SIG-M5 treated with dmso at 0.1 percent for 504 hours (cell line): ENCODE data around the gene INSIG1.

Source experiments
- DNase-seq: peaks from one replicate; lab custom pipeline; 2025; ENCODE audit not compliant: unreplicated experiment; lab: John Stamatoyannopoulos, UW

The INSIG1 gene

GRCh38 chr7:155300641-155301452 lies 3.2 kb downstream of the INSIG1 start:
- no peak for DNase-seq

- DNase-seq: no peak
These were observed 5.4 kb downstream of the INSIG1 start for GRCh38 chr7:155303039-155303593.

DNA sequence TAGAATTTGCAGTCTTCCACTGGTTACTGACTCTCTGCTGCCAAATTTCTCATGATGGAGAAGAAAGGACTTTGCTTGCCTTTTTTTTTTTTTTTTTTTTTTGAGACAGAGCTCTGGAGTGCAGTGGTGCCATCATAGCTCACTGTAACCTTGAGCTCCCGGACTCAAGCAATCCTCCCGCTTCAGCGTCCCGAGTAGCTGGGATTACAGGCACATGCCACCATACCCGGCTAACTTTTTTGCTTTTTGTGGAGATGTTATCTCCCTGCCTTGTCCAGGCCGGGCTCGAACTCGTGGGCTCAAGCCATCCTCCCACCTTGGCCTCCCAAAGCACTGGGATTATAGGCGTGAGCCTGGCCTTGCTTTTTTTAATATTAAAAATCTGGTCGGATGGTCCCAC lies 6.2 kb downstream of the INSIG1 start:
- DNase-seq: no peak

DNA sequence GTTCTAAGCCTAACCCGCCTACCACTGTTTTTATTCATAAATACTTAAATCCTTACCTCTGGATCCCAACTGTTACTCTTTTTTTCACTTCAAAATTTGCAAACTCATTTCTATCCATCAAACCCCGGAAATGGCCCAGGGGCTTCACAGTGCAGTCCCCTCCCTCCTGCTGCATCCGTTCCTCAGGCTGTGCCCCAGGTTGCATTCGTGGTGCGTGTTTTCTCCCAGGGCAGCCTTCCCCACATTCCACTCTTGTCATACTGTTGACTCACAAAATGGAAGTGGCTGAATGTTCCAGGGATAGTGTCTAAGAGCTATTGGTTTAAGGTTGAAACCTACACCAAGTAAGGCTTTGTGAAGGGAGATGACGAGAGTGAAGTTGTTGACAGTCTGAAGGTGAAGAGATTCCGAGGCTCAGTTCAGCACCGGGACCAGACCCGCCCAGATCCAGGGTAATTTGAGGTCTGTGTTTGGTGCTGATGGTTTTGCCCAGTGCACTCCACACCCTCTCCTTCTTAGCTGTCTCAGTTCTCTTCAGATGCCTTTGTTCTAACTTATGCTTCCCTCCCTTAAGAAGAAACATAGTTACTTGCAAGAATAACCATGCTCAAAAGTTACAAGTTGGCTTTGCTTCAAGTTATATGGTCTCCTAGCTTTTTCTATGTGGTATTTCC lies 7.7 kb downstream of the INSIG1 start:
- DNase-seq: no peak

DNA sequence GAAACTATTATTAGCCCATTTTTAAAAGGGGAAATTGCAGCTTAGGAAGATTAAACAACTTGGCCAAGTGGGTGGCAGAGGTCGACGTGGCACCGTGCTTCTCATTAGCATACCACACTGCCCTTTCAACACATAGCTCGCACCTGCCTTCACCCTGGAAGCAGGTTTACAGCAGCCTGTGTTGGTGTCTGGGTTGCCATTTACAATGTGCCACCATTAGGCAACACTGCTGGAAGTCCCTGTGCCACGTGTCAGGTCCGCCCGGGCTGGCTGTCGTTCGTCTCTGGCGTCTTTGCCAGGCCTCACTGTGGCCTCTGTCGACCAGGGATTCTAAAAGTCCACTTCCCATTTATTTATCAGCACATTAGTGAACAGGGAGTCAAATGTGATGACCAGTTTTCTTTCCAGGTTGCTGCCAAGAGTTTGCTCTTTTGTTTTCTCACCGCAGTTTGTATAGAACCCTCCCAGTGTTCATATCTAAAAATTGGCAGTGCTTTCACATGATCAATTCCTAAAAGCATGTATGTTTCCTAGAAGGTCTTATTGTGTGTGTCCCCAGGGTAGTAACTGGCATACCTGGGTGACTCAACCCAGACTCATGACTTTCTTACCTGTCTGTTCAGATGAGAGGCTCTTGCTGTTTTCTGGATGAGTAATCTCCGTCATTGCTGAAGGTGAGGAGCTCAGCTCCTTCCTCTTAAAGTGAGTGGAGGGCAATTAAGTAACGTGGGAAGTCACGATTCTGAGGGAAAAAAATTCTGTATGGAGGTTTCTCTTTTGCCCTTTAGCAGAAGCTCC lies 9.2 kb downstream of the INSIG1 start:
- no peak for DNase-seq

DNA sequence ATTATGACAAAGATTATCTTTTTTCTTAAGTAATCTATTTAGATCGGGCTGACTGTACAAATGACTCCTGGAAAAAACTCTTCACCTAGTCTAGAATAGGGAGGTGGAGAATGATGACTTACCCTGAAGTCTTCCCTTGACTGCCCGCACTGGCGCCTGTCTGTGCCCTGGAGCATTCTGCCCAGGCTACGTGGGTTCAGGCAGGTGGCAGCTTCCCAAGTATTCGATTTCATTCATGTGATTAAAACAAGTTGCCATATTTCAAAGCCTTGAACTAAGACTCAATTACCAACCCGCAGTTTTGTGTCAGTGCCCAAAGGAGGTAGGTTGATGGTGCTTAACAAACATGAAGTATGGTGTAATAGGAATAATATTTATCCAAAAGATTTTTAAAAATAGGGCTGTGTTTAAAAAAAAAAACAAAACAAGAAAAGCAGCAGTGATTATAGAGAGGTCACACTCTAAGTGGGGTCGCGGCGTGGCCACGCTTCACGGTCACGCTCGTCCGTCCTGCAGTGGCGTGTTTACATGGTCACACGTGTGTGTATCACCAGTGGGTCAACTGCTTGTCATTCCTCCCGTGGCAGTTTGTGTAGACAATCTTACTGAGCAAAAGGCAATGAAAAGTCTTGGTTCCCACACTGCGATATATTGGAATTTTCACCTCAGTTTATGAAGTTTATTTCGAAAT lies 10.8 kb downstream of the INSIG1 start:
- no peak for DNase-seq

DNA sequence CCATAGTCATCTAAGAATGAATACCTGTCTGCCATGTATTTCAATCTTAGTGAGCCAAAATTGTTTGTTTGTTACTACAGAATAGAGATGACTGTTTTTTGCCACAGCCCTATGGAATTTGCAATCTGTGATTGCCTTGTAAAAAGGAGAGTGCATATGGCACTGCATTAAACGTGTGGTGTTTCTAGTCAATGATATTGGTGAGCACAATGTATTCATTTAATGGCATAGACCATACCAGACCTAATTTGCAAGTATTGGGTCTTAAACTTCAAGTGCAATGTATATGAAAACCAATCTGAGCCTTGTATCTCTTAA lies 11.3 kb downstream of the INSIG1 start:
- DNase-seq: no peak

DNA sequence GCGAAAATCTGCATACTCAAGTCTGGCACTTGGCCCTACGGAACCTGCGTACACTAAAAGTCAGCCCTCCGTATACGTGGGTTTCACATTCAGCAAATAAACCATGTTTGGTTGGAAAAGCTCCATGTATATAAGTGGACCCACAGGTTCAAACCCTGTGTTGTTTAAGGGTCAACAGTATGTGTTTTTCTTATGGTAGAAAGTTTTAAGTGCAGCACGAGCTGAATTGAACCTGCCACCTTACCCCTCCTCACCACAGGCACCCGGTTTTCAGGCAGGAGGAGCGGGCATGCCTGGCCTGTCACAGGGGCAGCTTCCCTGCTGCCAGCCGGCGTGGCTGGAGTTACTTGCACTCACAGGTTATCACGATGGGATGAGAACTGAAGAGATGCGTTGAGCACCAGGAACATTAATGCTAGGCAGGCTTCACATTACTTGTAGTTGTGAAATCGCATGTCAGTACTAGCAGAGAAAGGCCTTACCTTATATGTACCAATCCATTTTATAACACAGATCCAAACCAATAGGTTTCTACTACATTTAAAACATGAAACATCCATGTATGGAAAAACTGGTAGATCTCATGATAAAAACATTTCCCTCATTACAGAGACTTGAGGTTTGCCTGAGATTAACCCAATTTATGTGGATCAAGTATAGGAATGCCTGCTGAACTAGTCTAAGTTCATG lies 12.9 kb downstream of the INSIG1 start:
- no peak for DNase-seq

DNA sequence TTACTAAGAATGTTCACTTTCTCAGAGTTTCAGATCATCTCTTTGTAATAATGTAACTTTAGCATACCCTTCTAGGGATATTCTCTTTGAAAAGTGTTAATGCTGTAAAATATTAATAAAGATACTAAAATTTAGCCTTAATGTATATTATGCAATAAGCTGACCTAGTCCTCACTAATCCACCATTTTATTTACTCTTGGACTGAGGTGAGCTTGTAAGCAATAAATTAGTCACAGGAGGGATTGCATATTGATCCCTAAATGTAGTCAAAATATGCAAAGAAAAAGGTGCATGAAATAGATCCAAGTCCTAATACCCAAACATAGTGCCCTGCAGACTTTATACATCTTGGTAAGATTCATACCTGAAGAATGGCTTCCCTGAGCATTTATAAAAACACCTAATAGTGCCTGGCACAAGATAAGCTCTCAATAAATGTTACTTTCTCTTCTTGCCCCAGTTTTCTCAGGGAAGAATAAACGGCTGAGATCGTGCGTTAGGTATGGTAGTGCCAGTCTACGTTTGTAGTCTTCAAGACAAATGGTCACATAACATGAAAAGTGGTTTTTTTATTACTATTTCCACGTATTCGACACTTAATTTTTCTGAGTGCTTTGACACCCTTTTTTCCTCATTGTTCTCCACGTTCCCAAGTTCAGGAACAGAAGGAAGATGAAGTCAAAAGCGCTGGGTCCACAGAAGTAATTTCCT lies 14.3 kb downstream of the INSIG1 start:
- DNase-seq: no peak

DNA sequence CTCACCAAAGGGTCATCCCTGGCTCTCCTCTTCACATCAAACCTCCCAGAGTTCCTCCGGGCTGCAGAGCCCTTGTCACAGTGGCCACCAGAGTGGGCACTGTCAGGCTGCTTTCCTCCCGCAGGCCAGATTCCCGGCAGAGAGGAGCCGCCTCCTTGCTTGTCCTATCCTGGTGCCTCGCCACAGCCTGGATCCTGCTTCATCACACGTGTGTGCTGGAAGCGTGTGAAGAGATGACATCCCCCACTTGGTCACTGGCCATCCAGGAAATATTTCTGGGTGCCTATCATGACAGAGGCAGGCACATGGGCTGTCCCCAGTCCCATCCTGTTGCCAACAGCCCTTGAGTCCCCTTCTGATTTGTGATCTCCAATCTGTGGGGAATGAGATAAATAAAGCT lies 15.0 kb downstream of the INSIG1 start:
- DNase-seq: no peak

GRCh38 chr7:155313096-155313495 lies 15.4 kb downstream of the INSIG1 start:
- no peak for DNase-seq

- no peak for DNase-seq
These were observed 18.3 kb downstream of the INSIG1 start for GRCh38 chr7:155315977-155316376.

DNA sequence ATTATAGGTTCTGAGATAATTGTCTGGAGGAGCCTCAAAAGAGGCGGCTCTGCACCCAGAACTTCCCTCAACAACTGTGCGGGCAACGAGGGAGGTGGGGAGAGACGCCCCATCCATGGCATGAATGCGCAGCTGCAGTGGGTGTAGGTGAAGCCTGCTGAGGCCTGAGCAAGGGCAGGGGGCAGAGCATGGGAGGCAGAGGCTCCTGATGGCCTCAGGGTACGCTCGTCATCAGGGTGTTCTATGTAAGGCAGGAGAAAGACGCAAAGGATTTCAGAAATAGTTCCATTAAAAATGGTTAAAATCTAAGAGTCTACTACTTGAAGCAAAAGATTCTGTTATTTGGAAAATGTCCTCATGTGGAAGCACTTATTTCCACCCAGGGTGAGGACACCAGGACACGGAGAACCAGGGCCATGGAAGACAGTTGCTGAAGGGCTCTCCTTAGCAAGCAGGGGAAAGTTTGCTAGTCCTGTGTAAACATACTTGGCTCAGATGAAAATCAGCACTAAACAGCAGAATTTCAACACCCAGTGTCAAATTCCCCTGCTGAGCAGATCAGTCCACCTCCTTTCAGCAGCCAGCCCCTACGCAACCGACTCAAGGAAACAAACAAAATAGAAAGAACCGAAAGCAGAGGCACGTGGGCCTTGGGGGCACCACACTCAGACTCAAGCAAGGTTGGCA lies 18.9 kb downstream of the INSIG1 start:
- no peak for DNase-seq

- DNase-seq: no peak
These were observed 19.4 kb downstream of the INSIG1 start for GRCh38 chr7:155317114-155317434.

- no peak for DNase-seq
These were observed 20.6 kb downstream of the INSIG1 start for GRCh38 chr7:155318245-155318644.

DNA sequence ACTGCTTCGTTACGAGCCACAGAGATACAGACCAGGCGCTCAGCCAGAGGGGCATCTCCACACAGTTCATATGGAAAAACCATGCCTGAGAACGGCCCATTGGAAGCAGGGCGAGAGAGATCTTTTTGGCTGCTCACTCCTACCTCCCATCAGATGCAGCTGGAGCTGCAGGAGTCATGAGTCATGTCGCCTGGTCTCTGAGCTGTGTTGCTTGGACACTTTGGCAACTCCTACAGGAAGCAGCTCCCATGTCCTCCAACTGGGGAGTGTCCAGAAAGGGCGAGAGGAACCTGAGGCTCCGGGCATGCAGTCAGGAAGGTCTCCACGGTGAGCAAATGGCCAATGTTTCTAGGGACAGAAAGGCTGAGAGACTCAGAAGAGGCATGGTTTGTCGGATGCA lies 24.9 kb downstream of the INSIG1 start:
- no peak for DNase-seq

- no peak for DNase-seq
These were observed 25.4 kb downstream of the INSIG1 start for GRCh38 chr7:155323001-155323638.

DNA sequence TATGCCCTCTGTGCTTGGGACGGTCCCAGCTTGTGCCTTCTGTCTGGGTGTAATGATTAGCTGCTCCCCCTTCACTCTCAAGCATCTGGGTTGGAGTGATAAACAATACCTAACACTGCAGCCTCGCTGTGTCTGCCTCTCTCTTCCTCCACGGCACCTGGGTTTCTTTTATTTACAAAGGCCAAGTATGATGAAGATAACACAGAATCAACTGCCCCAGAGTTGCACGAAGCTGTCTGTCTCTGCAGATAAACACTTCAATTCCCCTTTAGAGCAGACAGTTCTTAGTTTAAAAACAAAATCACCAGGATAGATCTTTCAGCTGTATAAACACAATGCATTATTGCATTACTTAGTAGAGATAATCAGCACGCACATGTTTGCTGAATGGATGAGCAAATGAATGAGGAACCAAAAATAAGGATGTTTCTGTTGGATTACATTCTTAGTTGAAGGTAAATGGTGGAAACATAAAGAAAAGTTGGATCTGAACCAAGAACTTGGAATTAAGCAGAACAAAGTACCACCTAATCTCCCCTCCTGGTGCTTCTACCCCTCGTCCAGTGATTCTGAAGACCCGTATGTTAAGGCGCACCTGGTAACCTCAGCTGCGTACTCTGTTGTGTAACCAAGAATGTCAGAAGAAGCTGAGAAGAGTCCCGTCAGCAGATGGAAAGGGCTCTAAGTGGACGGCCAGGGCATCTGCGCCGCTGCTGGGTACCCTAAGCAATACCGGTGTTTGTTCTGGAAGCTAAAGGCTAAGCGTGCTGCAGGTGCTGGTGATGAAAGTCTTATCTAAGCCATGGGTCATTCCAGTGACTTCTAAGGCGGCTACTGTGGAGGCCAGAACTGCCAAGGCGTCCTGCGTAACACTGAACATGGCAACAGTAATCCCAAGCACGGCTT lies 26.6 kb downstream of the INSIG1 start:
- no peak for DNase-seq
